Heart left ventricle (tissue), 16 donors: ENCODE measurements around the gene VWA1. TPM values are rescaled to one million over a fixed set of nuclear protein-coding genes. Genes with fewer than 3 reads are reported as not detected.
"Not testable (repeated sequence)": the region's sequence is repeated elsewhere in the genome, so short reads cannot be mapped to it uniquely, and the experiment has no call there.

Experiments used
- ATAC-seq, 4 donors: fragments of 200-7000 bp; cut with Tn5 transposase; one replicate each; pipeline ENCODE4 v1.9.1; 2020 to 2022; ENCODE audit warnings: moderate library complexity in 4 of 4, mild to moderate bottlenecking in 3 of 4, moderate number of reproducible peaks in 1 of 4
- DNase-seq, 5 donors: peaks; one replicate each; pipeline ENCODE4 v3.0.0-alpha.2; 2020
- H3K27ac ChIP-seq, 12 donors: fragments of 200-600 bp; sonication (generic) in 4 of 12; one replicate each; pipeline versions ENCODE4 v1.5.0 to v1.8.0; 2016 to 2022; ENCODE audit warnings: mild to moderate bottlenecking in 2 of 12
- H3K27me3 ChIP-seq, 9 donors: fragments of 200-600 bp; sonication (generic) in 2 of 9; one replicate each; pipeline versions ENCODE4 v1.5.1 to v1.8.0; 2016 to 2022; ENCODE audit warnings: mild to moderate bottlenecking in 3 of 9
- H3K36me3 ChIP-seq, 9 donors: fragments of 200-600 bp; sonication (generic) in 2 of 9; one replicate each; pipeline versions ENCODE4 v1.5.0 to v1.8.0; 2018 to 2022; ENCODE audit warnings: mild to moderate bottlenecking in 2 of 9
- H3K4me1 ChIP-seq, 12 donors: fragments of 200-600 bp; sonication (generic) in 4 of 12; one replicate each; pipeline versions ENCODE4 v1.5.0 to v1.8.0; 2016 to 2022; ENCODE audit warnings: mild to moderate bottlenecking in 3 of 12
- H3K4me3 ChIP-seq, 12 donors: fragments of 200-600 bp; sonication (generic) in 4 of 12; one replicate each; pipeline versions ENCODE4 v1.5.0 to v1.8.0; 2017 to 2022; ENCODE audit warnings: mild to moderate bottlenecking in 9 of 12, moderate library complexity in 4 of 12
- H3K9me3 ChIP-seq, 12 donors: fragments of 200-600 bp; sonication (generic) in 4 of 12; one replicate each; pipeline versions ENCODE4 v1.5.0 to v1.8.0; 2016 to 2022; ENCODE audit warnings: mild to moderate bottlenecking in 1 of 12
- CTCF ChIP-seq, 12 donors: fragments of 200-600 bp; sonication (generic) in 4 of 12; IDR thresholded peaks; one replicate each; pipeline versions ENCODE4 v1.5.0 to v1.8.0; 2018 to 2022; ENCODE audit warnings: antibody characterized with exemption in 12 of 12, mild to moderate bottlenecking in 5 of 12
- POLR2A ChIP-seq, 2 donors: fragments of 450-650 bp; IDR thresholded peaks; one replicate each; pipeline ENCODE4 v1.6.1; 2017; ENCODE audit warnings: antibody characterized with exemption in 2 of 2, mild to moderate bottlenecking in 2 of 2, moderate library complexity in 2 of 2
- WGBS, 4 donors: extraction: QIAGEN DNeasy Blood & Tissue Kit in 2 of 4; methylation state at CpG; one replicate each; pipeline versions ENCODE4 v1.1.5 to v1.1.7; 2013 to 2018; 5-methylcytosine and 5-hydroxymethylcytosine counted together
- intact Hi-C, 10 donors: fragments of 100-400 bp; cut with DNase I; formaldehyde crosslinking; loops; one replicate each; pipeline versions ENCODE4 v1.11.1 to v1.14.2; 2022
- polyA plus RNA-seq, 2 donors: library from polyadenylated mRNA; stranded (reverse); fragments of 200-250 nt; gene quantifications; one replicate each; pipeline ENCODE4 v1.2.3, GENCODE V29; 2013
- total RNA-seq, 9 donors: library from RNA; depleted of rRNA in 2 of 9; stranded (reverse); fragments of >200 nt in 2 of 9; fragmentation: NEBNext Ultra II Directional in 3 of 9; extraction: Animal tissue kit (Norgen Biotek cat#: 25700) in 3 of 9; gene quantifications; one replicate each; pipeline versions ENCODE4 v1.1.0 to v1.2.4, GENCODE V29; 2016 to 2023
- donor health status: ischemic (EF 13 %, LVEDD 7.1; RV severe dilation, severe dysfunction).
- donor health status: healthy with polysubstance abuse.
- donor health status: DM: no; HTN: yes; CAD: no.
- donor health status: DM: no; HTN: no; CAD: no.
- donor health status: ischemic (EF 25% LVEDD 6.9; RV normal size, moderate dysfunction).
- donor health status: ischemic (EF 25% LVEDD 5.7; RV mildly dilated, moderate dysfunction).
- donor health status: healthy.
- donor health status: DM: yes; HTN: yes; CAD: no.
- donor health status: ischemic (EF 35%, LVEDD 5.7; RV mildly dilated, moderate dysfunction).
- donor health status: nonischemic (EF 11% LVEDD 7.7; RV severe dilation, severe dysfunction).
- donor health status: DM: yes; HTN: yes; CAD: no.
- donor health status: PGD.
- donor health status: ischemic (EF 29% LVEDD 5.4; RV normal size, mild dysfunction).
- donor health status: nonischemic (EF 23%, LVEDD 6.1; RV moderate dilation, normal function).

The VWA1 gene
- total and polyA plus RNA-seq, 11 donors: 7.0 to 49.5 (median 14.8) TPM

GRCh38 chr1:1460540-1461130 lies 25.1 kb downstream of the VWA1 start:
- no peak overlapping the region for H3K4me3 ChIP-seq
- no peaks in the 10 kb centered on the region for H3K36me3 ChIP-seq
- DNase-seq: peak in 1 of 5 donors; percentile 43
- no peaks in the 10 kb centered on the region for H3K27me3 ChIP-seq
- intact Hi-C loops: no loop called here
- no peak overlapping the region for H3K27ac ChIP-seq
- peaks cover 0 to 13% (median 5%) of the 10 kb centered on the region in 12 donors for H3K4me1 ChIP-seq
- TF ChIP-seq CTCF (IDR thresholded peaks at IDR 0.05): no peak
- no peak for TF ChIP-seq POLR2A (IDR thresholded peaks at IDR 0.05)
- no peaks in the 10 kb centered on the region for H3K9me3 ChIP-seq
- WGBS, 4 donors: 62 to 75% (median 64%) methylated on average over 17 to 27 of the region's 27 CpGs
- ATAC-seq: no peak

GRCh38 chr1:1461721-1462317 lies 26.3 kb downstream of the VWA1 start:
- no peak for DNase-seq
- Histone ChIP-seq H3K27ac (peak overlapping the region in 8 of 12 donors; percentile 23 to 49 (median 38)), H3K4me3 (peak overlapping the region in 1 of 12 donors; percentile 17), H3K27me3 (no peaks in the 10 kb centered on the region), H3K9me3 (no peaks in the 10 kb centered on the region), H3K36me3 (no peaks in the 10 kb centered on the region), H3K4me1 (peaks cover 0 to 13% (median 5%) of the 10 kb centered on the region in 12 donors)
- TF ChIP-seq POLR2A (IDR thresholded peaks at IDR 0.05): no peak
- no peak for TF ChIP-seq CTCF (IDR thresholded peaks at IDR 0.05)
- intact Hi-C loops: no loop called here
- WGBS, 4 donors: 56 to 68% (median 62%) methylated on average over 10 to 18 of the region's 18 CpGs
- ATAC-seq: peak in 2 of 4 donors; percentile 29 to 32

- intact Hi-C loops: no loop called here
- DNase-seq (peak in 4 of 5 donors; percentile 43 to 73 (median 58)), ATAC-seq (peak; percentile 43 to 92 (median 76))
- H3K36me3 ChIP-seq: no peaks in the 10 kb centered on the region
- peaks cover 0 to 13% (median 5%) of the 10 kb centered on the region in 12 donors for H3K4me1 ChIP-seq
- no peaks in the 10 kb centered on the region for H3K27me3 ChIP-seq
- peak overlapping the region in 3 of 12 donors; percentile 5 to 17 (median 17) for H3K4me3 ChIP-seq
- H3K27ac ChIP-seq: peak overlapping the region in 8 of 12 donors; percentile 23 to 49 (median 38)
- H3K9me3 ChIP-seq: no peaks in the 10 kb centered on the region
- WGBS, 4 donors: 42 to 70% (median 53%) methylated on average over 15 to 26 of the region's 26 CpGs
- TF ChIP-seq POLR2A (IDR thresholded peaks at IDR 0.05): no peak
- no peak for TF ChIP-seq CTCF (IDR thresholded peaks at IDR 0.05)
Measured at GRCh38 chr1:1462318-1462966, 27.0 kb downstream of the VWA1 start.

GRCh38 chr1:1463312-1463711 lies 27.8 kb downstream of the VWA1 start:
- Histone ChIP-seq H3K27me3 (no peaks in the 10 kb centered on the region), H3K36me3 (no peaks in the 10 kb centered on the region), H3K27ac (no peak overlapping the region), H3K9me3 (no peaks in the 10 kb centered on the region), H3K4me3 (no peak overlapping the region), H3K4me1 (peaks cover 0 to 13% (median 5%) of the 10 kb centered on the region in 12 donors)
- DNase-seq: no peak
- WGBS, 4 donors: 76 to 91% (median 86%) methylated on average over 7 of the region's 7 CpGs
- TF ChIP-seq CTCF (IDR thresholded peaks at IDR 0.05): no peak
- TF ChIP-seq POLR2A (IDR thresholded peaks at IDR 0.05): no peak
- intact Hi-C loops: no loop called here
- no peak for ATAC-seq

- 82 to 88% (median 86%) methylated on average over 18 to 38 of the region's 44 CpGs for WGBS, 4 donors
- intact Hi-C loops, DNase-seq: not testable (repeated sequence)
Measured at GRCh38 chr1:1468196-1468985, 32.9 kb downstream of the VWA1 start.

More at GRCh38 chr1:1468196-1468985, 32.9 kb downstream of the VWA1 start:
- H3K4me1 ChIP-seq: peaks cover 0 to 21% (median 15%) of the 10 kb centered on the region in 12 donors
- H3K4me3 ChIP-seq, H3K9me3 ChIP-seq, H3K27me3 ChIP-seq, ATAC-seq, H3K27ac ChIP-seq, H3K36me3 ChIP-seq: not testable (repeated sequence)
